ENCODE results near the gene IRF3. TPM values are rescaled to one million over a fixed set of nuclear protein-coding genes. Genes with fewer than 3 reads are reported as not detected.

IRF3 gene
- polyA plus RNA-seq, 1 donor (not counting 4 experiments of a cell fraction or from before 2014, with no cell fraction given) = 50.4 TPM

GRCh38 chr19:49680421-49681351, 15.0 kb upstream of the IRF3 start:
- Histone ChIP-seq H3K9ac (ENCODE audit: control insufficient read depth, extremely low read depth, insufficient read depth, low read length) (peak overlapping the region; percentile 37), H3K9me3 (ENCODE audit: control insufficient read depth, low read depth, low read length) (no peaks in the 10 kb centered on the region), H3K27me3 (ENCODE audit: control insufficient read depth, extremely low read depth, insufficient read depth, low read length) (no peaks in the 10 kb centered on the region), H3K79me2 (ENCODE audit: control insufficient read depth, insufficient read depth, low read length) (peaks cover 51% of the 10 kb centered on the region), H2AFZ (ENCODE audit: control insufficient read depth, low read length) (no peak overlapping the region), H3K27ac (ENCODE audit: control insufficient read depth, insufficient read depth, low read length) (no peak overlapping the region), H3K9me1 (ENCODE audit: control insufficient read depth, extremely low read depth, insufficient read depth, low read length) (no peaks in the 10 kb centered on the region), H4K20me1 (ENCODE audit: control insufficient read depth, extremely low read depth, insufficient read depth, low read length) (peaks cover 27% of the 10 kb centered on the region), H3K36me3 (ENCODE audit: control insufficient read depth in 2 of 2, extremely low read depth in 1 of 2, insufficient read depth in 2 of 2, low read length in 2 of 2) (peaks cover 35 to 37% of the 10 kb centered on the region in 2 experiments), H3K4me2 (ENCODE audit: control insufficient read depth, extremely low read depth, insufficient read depth, low read depth, low read length) (peak overlapping the region; percentile 54), H3K4me1 (ENCODE audit: control insufficient read depth, extremely low read depth, insufficient read depth, low read length) (peaks cover 24% of the 10 kb centered on the region), H3K4me3 (ENCODE audit: control insufficient read depth in 2 of 3, extremely low read depth in 1 of 3, insufficient read depth in 2 of 3, low read depth in 1 of 3, low read length in 3 of 3) (no peak overlapping the region)
- DNase-seq (ENCODE audit: low read depth, low spot score) = no peak
- dilution Hi-C loops (cut with MboI; ENCODE audit: extremely low pct_ligation_motif_present, low sequenced_read_pairs) = no loop called here
- TF ChIP-seq CTCF (optimal IDR thresholded peaks at IDR 0.05 in 1 of 3, IDR thresholded peaks at IDR 0.05 in 1 of 3, conservative IDR thresholded peaks at IDR 0.05 in 1 of 3; ENCODE audit: extremely low read depth in 1 of 3, insufficient read depth in 2 of 3, low read length in 3 of 3) = peak; percentile 97 to 100 (median 98)
- no peak for TF ChIP-seq EZH2 (IDR thresholded peaks at IDR 0.05; ENCODE audit: low read length)
- no peak for FAIRE-seq

- DNase-seq (ENCODE audit: low read depth, low spot score) = no peak
- no peak overlapping the region for H3K4me3 ChIP-seq (ENCODE audit: control insufficient read depth in 2 of 3, extremely low read depth in 1 of 3, insufficient read depth in 2 of 3, low read depth in 1 of 3, low read length in 3 of 3)
- no peaks in the 10 kb centered on the region for H3K9me1 ChIP-seq (ENCODE audit: control insufficient read depth, extremely low read depth, insufficient read depth, low read length)
- H3K27ac ChIP-seq (ENCODE audit: control insufficient read depth, insufficient read depth, low read length) = no peak overlapping the region
- peaks cover 24% of the 10 kb centered on the region for H3K4me1 ChIP-seq (ENCODE audit: control insufficient read depth, extremely low read depth, insufficient read depth, low read length)
- FAIRE-seq = no peak
- H2AFZ ChIP-seq (ENCODE audit: control insufficient read depth, low read length) = no peak overlapping the region
- peaks cover 27% of the 10 kb centered on the region for H4K20me1 ChIP-seq (ENCODE audit: control insufficient read depth, extremely low read depth, insufficient read depth, low read length)
- TF ChIP-seq EZH2 (IDR thresholded peaks at IDR 0.05; ENCODE audit: low read length) (no peak), CTCF (optimal IDR thresholded peaks at IDR 0.05 in 1 of 3, IDR thresholded peaks at IDR 0.05 in 1 of 3, conservative IDR thresholded peaks at IDR 0.05 in 1 of 3; ENCODE audit: extremely low read depth in 1 of 3, insufficient read depth in 2 of 3, low read length in 3 of 3) (no peak)
- dilution Hi-C loops (cut with MboI; ENCODE audit: extremely low pct_ligation_motif_present, low sequenced_read_pairs) = no loop called here
- H3K36me3 ChIP-seq (ENCODE audit: control insufficient read depth in 2 of 2, extremely low read depth in 1 of 2, insufficient read depth in 2 of 2, low read length in 2 of 2) = peaks cover 28 to 29% of the 10 kb centered on the region in 2 experiments
- no peaks in the 10 kb centered on the region for H3K9me3 ChIP-seq (ENCODE audit: control insufficient read depth, low read depth, low read length)
- H3K4me2 ChIP-seq (ENCODE audit: control insufficient read depth, extremely low read depth, insufficient read depth, low read depth, low read length) = peak overlapping the region; percentile 54
- H3K79me2 ChIP-seq (ENCODE audit: control insufficient read depth, insufficient read depth, low read length) = peaks cover 51% of the 10 kb centered on the region
- H3K27me3 ChIP-seq (ENCODE audit: control insufficient read depth, extremely low read depth, insufficient read depth, low read length) = no peaks in the 10 kb centered on the region
- peak overlapping the region; percentile 37 for H3K9ac ChIP-seq (ENCODE audit: control insufficient read depth, extremely low read depth, insufficient read depth, low read length)
These were observed 14.2 kb upstream of the IRF3 start for GRCh38 chr19:49679771-49680413.

Measured in keratinocyte (primary cell).